Measurements from ENCODE around the gene CLASP1.
"Not testable (repeated sequence)": the region's sequence is repeated elsewhere in the genome, so short reads cannot be mapped to it uniquely, and the experiment has no call there.

The CLASP1 gene

DNA sequence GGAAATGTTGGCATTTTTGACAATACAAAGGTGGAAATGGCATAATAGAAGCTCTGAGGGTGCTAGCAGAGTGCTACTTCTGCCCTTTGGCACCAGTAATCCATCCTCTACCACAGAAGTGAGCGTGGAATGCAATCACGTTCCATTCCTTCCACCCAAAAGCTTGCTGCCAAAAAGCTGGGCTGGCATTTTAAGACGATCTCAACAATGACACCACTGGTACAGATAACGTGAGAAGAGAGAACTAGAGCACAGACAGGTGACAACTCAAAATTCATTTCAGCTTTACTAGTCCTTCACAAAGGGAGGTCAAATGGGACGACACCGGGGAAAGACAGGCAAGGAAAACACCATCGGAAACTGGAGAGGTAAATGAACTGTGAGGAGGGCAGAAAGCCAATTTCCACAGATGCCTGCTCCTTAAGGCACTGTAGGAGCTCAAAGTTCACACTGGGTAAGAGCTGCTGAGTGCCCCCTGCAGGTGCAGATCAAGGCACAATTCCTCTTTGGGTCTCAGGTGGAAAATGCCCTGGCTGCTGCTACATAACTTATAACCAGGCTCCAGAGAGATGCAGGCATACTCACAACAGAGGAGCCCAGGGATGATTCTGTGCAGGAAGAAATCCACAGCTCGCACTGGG lies 169.3 kb downstream of the CLASP1 start:
- in situ Hi-C loops (cut with MboI; ENCODE audit: low sequenced_read_pairs): no loop called here

DNA sequence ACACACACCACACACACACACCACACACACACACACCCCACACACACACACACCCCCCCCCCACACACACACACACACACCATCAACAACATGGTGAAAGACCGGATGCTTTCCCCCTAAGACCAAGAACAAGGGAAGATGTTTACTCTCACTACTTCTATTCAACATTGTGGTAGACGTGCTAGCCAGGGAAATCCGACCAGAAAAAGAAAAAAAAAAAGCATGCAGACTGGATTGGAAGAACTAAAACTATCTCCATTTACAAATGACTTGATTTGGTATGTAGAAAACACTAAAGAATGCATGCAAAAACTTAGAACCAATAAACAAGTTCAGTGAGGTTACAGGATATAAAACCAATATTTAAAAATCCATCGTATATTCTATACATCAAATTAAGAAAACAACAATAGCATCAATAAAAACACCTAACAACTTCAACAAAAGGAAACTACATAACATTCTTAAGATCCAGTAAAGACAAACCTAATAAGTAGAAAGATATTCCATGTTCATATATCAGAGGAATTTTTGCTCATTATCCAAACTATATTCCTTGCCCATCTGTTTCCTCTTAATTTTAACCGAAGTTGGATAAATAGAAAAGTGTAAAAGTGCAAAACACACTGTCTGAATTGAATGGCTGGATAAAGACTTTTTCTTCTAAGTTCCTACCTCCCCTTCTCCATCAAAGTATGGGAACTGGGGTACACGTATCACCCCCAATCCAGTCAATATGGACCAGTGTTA lies 170.1 kb downstream of the CLASP1 start:
- in situ Hi-C loops (cut with MboI; ENCODE audit: low sequenced_read_pairs): no loop called here

DNA sequence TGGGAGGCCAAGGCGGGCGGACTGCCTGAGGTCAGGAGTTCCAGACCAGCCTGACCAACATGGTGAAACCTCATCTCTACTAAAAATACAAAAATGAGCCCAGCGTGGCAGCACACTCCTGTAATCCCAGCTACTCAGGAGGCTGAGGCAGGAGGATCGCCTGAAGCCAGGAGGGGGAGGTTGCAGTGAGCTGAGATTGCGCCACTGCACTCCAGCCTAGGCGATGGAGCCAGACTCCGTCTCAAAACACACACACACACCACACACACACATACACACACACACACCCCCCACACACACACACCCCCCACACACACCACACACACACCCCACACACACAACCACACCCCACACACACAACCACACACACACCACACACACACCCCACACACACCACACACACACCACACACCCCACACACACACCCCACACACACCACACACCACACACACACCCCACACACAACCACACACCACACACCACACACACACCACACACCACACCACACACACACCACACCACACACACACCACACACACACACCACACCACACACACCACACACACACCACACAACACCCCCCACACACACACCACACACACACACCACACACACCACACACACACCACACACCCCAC lies 170.8 kb downstream of the CLASP1 start:
- in situ Hi-C loops (cut with MboI; ENCODE audit: low sequenced_read_pairs): not testable (repeated sequence)

DNA sequence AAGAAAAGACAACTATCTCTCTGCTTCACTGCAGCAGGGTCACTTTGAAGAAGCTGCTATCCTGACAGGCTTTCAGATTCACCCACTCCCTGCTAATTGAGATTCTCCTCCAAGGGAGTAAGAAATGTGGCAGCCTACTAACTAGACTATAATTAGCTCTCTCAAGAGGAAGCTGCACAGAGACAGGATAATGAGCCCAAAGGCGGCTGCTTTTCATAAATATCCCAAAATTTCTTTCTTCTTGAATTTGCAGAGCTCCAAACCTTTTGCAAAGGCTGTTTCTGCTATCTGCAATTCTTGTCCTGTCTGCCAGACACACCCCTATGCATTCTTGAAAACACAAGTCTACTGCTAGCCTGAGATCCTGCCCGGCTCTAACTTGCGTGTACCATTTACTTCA lies 172.6 kb downstream of the CLASP1 start:
- in situ Hi-C loops (cut with MboI; ENCODE audit: low sequenced_read_pairs): no loop called here

DNA sequence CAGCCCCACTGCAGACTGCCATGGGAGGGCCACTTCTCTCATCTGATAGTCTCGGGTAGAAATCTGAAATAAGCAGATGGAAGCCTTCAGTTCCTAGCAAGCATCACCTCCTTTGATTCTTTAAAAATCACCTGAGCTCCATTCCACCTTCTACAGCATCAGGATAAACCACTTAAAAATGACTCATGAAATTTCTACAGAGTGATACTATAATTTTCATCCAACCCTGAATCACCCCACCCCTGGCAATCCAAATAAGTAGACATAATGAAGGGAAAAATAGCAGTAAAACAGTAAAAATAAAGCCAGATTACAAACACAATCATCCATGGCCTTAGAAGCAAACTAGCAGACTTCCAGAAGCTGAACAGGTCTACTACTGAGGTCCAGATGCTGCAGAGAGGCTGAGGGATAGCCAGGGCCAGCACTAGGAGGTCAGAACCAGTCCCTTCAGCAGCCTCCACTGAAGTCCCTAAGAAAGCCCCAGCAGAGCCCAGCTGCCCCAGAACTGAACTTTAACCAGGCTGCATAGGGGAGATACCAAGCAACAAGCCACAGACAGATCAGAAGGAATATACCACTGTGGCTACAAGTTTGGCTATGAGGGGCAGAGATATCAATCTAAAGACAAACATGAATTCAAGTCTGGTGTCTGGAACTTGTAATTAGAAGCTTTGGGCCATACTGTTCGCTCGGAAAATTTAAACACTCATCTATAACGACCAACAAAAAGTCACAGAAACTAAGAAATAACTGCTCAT lies 173.3 kb downstream of the CLASP1 start:
- in situ Hi-C loops (cut with MboI; ENCODE audit: low sequenced_read_pairs): no loop called here

DNA sequence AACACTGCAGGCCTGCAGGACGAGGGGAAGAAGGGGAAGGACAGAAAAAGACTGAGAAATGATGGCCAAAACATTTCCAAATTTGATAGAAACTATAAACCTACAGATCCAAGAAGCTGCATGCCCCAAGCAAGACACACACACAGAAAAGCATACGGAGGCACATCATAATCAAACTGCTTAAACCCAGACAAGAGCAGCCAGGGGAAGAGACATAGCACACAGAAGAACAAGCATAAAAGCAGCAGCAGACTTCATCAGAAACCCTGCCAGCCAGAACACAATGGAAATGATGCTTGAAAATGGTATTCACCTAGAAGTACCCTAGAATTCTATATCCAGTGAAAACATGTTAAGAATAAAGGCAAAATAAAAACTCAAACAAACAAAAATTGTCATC lies 175.8 kb downstream of the CLASP1 start:
- in situ Hi-C loops (cut with MboI; ENCODE audit: low sequenced_read_pairs): no loop called here

DNA sequence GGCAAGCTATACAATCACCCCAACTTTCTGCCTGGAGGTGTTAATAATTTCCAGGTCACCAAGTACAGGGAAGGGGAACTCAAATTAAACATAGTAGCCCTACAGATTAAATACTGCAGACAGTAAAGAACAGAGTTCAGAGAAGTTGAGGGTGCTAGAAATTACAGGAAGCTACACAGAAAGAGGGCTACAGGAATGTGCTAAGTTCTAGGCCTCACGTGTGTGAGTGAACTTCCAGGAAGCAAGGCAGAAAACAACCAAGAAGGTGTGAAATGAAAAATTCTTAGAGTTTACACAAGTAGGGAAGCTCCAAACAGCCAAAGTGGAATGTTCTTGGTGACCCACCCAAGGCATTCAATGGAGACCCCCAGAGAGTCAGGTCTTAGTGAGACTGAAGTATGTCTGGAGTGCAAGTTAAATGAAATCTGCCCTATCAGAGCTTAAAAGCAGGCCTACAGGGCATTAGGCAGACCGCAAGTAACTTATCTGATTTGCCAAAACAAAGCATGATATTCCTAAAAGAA lies 176.7 kb downstream of the CLASP1 start:
- in situ Hi-C loops (cut with MboI; ENCODE audit: low sequenced_read_pairs): no loop called here

DNA sequence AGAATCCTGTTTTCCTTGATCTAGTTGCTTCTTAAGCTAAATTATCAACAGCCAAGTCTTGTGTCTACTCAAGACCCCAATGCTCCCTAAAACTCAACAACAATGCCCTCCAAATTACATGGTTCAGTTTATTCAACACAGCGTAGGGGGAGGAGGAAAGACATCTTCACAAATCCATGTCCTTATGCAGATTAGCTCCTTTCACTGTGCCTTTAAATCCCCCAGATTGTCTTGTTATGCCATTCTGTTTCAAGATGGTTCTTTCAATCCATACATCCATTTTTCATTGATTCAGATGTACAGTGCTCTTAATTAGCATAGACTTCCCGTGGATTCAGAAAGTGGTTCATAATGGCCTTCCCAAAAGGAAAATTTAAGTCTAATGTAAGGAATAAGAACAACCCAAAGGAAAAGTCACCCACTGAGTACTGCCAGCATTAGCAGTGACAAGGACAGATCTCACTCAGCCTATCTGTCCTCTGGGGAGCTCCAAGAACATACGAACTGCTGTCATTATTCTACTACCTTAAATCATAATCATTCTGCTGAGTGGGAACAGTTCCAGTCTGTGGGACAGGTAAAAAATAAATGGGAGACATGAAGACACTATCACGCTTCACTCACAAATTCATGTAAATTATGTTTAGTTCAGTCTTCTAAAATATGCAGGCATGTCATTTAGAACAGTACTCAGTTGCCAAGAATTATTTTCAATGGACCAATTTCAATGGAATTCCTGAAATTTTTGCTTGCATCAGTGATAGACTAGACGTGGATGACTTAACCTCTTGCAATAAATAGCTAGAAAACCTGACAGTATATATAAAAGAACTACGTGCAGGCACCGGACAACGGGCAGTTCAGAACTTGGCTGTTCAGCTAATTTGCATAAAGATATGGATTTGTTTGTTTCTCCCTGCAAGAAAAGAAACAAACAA lies 177.5 kb downstream of the CLASP1 start:
- in situ Hi-C loops (cut with MboI; ENCODE audit: low sequenced_read_pairs): no loop called here

DNA sequence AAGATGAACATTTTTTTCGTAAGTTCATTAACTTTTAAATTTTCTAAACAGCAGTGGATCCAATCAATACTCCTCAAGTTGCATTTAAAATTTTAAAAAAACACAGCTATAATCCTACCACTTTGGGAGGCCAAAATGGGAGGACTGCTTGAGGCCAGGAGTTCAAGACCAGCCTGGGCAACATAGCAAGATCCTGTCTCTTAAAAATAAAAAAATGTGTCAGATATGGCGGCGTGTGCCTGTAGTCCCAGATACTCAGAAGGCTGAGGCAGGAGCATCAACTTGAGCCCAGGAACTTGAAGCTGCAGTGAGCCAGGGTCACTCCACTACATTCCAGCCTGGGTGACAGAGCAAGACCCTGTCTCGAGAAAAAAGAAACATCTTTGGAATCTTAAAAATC lies 178.3 kb downstream of the CLASP1 start:
- in situ Hi-C loops (cut with MboI; ENCODE audit: low sequenced_read_pairs): no loop called here

DNA sequence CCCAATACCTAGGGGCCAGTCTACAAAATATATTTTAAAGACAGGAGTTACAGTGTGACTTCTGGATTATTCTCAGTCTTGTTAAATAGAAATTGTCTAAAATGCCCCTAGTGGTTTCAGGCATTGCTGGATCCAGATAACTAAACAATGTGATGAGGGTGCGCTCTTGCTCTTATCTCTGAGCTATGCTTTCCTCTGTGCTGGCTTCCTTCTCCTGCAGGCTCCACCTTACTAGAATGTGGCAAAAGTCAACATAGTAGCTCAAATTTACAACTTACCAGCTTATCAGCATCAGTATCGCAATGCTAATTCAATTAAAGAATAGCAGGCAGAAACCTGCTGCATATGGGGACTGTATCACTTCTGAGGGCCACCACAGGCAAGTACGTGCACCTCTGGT lies 179.9 kb downstream of the CLASP1 start:
- in situ Hi-C loops (cut with MboI; ENCODE audit: low sequenced_read_pairs): no loop called here

DNA sequence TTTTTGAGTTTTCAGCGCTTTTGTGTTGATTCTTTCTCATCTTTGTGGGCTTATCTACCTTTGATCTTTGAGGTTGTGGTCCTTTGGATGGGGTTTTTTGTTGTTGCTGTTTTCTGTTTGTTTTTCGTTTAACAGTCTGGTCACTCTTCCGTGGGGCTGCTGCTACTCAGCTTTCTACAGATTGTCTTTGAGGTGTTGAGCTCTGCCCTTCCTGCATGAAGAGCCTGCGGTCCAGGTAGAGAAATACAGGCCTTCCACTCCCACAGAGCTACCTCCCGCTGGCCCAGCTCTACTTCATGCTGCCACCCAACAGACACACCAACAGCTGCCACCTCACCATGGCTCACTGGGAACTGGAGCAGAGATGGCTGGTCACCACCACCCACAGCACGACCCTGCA lies 180.3 kb downstream of the CLASP1 start:
- in situ Hi-C loops (cut with MboI; ENCODE audit: low sequenced_read_pairs): no loop called here

DNA sequence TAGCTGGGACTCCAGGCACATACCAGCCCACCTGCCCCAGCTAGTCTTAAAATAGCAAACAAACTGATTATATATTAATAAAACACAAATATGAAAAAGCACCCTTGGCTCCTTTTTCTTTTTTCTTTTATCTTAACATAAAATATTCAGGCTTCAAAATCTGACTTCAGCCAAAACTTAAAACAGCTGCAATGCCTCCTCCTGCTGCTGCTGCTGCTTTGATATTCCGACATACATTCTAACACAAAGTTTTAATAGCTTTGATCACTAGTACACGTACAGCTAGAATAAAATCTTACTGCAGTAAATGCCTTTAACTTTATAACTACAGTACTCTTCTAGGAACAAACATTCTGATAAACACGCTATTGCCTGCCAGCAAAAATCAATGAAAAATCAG lies 190.0 kb downstream of the CLASP1 start:
- in situ Hi-C loops (cut with MboI; ENCODE audit: low sequenced_read_pairs): no loop called here

DNA sequence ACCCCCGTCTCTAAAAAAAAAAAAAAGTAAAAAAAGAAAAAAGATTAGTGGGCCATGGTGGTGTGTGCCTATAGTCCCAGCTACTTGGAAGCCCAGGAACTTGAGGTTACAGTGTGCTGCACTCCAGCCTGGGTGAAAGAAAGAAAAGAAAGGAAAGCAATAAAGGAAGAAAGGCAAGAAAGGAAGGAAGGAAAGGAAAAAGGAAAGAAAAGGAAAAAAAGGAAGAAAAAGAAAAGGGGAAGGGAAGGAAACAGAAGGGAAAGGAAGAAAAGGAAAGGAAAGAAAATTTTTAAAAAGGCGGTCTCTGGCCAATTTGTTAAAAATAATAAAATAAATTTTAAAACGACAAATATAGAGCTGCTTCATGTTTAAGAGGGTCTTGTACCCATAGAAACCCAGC lies 192.9 kb downstream of the CLASP1 start:
- in situ Hi-C loops (cut with MboI; ENCODE audit: low sequenced_read_pairs): no loop called here

DNA sequence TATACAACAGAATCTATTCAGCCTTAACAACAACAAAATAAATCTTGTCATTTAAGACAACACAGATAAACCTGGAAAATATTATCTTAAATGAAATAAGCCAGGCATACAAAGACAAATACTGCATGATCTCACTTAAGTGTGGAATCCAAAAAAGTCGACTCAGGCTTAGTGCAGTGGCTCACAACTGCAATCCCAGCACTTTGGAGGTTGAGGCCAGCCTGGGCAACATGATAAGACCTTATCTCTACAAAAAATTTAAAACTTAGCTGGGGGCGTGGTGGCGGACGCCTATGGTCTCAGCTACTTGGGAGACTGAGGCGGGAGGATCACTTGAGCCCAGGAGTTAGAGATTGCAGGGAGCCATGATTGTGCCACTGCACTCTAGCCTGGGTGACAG lies 193.8 kb downstream of the CLASP1 start:
- in situ Hi-C loops (cut with MboI; ENCODE audit: low sequenced_read_pairs): no loop called here

DNA sequence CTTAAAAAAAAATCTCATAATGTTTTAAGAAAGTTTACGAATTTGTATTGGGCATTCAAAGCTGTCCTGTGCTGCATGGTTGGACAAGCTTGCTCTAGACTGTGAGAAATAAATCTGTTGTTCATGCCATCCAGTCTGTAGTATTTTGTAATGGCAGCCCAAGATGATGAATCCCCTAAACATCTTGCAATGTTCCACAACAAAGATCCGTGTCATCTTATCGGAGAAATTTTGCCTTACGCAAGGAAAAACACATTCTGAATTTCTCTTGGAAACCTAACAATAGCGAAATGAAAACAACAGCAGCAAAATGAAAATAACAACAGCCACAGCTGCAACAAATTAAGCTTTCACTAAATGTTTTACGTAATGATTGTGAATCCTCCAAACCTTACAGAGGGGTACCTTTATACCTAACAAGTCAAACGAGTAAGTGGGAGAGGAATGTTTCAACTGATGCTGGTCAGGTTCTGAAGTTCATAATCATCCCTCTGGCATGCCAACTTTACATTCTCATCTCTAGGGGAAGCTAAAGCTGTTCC lies 194.6 kb downstream of the CLASP1 start:
- in situ Hi-C loops (cut with MboI; ENCODE audit: low sequenced_read_pairs): no loop called here

DNA sequence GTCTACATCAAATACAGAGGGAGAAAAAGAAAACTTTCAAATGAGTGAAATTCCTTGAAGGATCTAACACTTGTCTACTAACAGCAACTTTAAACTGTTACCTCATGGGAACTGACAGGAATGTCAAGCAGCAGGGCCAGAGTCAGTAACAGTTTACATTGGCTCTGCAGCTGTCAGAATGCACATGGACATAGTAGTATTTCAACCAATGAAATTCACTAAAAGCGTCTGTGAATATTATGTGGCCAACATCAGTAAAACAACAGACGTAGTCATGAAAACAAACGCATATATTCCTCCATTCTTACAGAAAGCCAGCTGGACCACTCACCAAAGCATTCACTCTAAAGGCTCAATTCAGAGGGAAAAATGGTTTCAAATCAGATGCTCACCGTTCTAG lies 197.9 kb downstream of the CLASP1 start:
- in situ Hi-C loops (cut with MboI; ENCODE audit: low sequenced_read_pairs): no loop called here

DNA sequence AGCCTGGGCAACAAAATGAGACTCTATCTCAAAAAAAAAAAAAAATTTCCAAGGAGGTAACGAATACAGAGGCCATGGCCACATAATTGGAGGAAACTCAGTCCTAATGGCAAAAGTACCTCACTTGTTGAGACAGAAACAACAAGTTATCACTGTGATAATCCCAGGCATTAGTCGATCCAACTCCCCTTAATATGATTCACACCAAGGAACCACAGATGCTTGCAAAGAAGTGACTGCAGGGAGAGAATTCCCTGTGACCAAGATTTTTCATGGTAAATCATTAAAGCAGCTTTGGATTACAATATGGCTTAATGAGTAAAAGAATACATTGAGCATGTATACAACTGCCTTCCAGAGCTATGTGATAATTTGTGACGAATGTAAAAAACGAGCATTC lies 199.0 kb downstream of the CLASP1 start:
- in situ Hi-C loops (cut with MboI; ENCODE audit: low sequenced_read_pairs): no loop called here

DNA sequence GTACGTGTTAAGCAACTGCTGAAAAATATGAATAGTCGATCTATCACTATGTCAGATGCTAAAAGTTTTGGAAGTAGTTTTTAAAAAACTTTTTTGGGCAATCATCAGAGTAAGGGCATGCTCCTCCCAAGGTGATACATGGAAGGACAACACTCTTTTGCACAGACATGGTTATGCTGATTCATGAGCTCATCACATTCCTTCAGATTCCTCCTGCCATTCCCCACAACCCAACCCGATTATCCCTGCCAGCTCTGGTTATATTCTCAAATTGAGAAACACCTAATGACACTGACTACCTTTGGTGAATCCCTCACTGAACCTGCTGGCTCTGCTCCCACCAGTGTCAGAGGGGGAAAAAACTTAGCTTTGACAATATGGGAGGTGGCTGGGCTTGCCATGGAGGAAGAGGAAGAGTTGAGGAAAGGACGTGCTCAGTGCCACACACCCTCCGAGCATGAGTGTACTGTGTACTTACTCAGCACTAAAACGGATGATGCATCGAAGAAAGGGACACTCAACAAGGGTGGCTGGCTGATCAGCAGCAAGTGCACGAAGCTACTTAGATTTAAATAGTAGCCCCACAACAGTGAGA lies 202.5 kb downstream of the CLASP1 start:
- in situ Hi-C loops (cut with MboI; ENCODE audit: low sequenced_read_pairs): no loop called here

DNA sequence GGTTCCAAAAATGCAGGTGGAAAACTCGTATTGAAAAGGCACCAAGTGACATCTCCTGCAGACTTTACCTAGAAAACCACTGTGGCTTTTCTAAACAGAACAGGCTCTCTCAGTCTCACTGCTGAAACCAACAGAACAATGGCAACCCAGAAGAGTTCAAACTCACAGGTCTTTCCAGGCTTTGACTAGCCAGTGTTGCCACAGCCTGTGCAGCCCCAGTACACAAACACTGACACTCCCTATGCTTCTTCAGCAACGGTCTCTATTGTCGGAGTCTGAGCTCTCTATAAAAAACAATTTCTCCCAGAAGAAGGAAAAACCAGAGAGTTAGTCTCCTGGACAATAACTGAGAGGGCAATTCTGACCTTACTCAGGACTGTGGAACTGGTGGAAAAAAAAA lies 206.4 kb downstream of the CLASP1 start:
- in situ Hi-C loops (cut with MboI; ENCODE audit: low sequenced_read_pairs): no loop called here

DNA sequence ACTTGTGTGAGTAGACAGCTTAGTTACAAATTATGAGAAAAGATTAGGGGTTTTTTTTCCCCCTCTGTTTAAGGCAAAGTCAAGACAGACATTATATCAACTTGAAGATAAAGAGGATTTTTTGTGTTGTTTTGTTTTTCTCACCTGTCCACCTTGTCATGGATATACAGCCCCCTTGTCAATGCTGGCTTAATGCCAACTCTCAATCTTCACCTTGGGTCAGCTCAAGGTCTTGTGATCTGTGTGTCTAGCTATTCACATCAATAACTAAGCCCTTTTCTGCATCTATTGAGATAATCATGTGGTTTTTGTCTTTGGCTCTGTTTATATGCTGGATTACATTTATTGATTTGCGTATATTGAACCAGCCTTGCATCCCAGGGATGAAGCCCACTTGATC lies 211.0 kb downstream of the CLASP1 start:
- in situ Hi-C loops (cut with MboI; ENCODE audit: low sequenced_read_pairs): not testable (repeated sequence)
